Right kidney (tissue), 9 donors: ENCODE data around the gene NAGA.
"Not testable (repeated sequence)": the region's sequence is repeated elsewhere in the genome, so short reads cannot be mapped to it uniquely, and the experiment has no call there.

Experiments
- DNase-seq: peaks from one replicate; pipeline ENCODE4 v3.0.0-alpha.2; 2016
- long read RNA-seq, 8 donors: transcript quantifications; one replicate each; lab custom pipeline, GENCODE V29; 2026

NAGA gene
- long read RNA-seq, donor 1, partial matches to known transcripts, result 0 of 9 reads
- long read RNA-seq, donor 1, other reads (novel, unspliced or antisense), result 0 of 9 reads
- long read RNA-seq, donor 2, partial matches to known transcripts, result 0 of 4 reads
- long read RNA-seq, donor 2, other reads (novel, unspliced or antisense), result 0 of 4 reads
- long read RNA-seq, donor 3, partial matches to known transcripts, result 0 of 3 reads
- long read RNA-seq, donor 3, other reads (novel, unspliced or antisense), result 0 of 3 reads
- long read RNA-seq, donor 4, partial matches to known transcripts, result 0 of 10 reads
- long read RNA-seq, donor 4, other reads (novel, unspliced or antisense), result 0 of 10 reads
- long read RNA-seq, donor 5, transcript NAGA-201 (9 exons, 3,694 nt), result major isoform, 6 of 9 reads
- long read RNA-seq, donor 5, partial matches to known transcripts, result 0 of 9 reads
- long read RNA-seq, donor 5, other reads (novel, unspliced or antisense), result 0 of 9 reads
- long read RNA-seq, donor 6, partial matches to known transcripts, result 9 of 17 reads
- long read RNA-seq, donor 6, other reads (novel, unspliced or antisense), result 0 of 17 reads
- long read RNA-seq, donor 7, partial matches to known transcripts, result 150 of 755 reads
- long read RNA-seq, donor 7, other reads (novel, unspliced or antisense), result 597 of 755 reads
- long read RNA-seq, donor 8, transcript NAGA-201 (9 exons, 3,694 nt), result major isoform, 12 of 16 reads
- long read RNA-seq, donor 8, partial matches to known transcripts, result 0 of 16 reads
- long read RNA-seq, donor 8, other reads (novel, unspliced or antisense), result 0 of 16 reads

GRCh38 chr22:42070517-42071422, at the start of gene NAGA:
Gene NAGA (minus strand): TSS chr22:42070812. CDS start chr22:42070297, 515 bp downstream.
- peak; percentile 94 for DNase-seq

DNA sequence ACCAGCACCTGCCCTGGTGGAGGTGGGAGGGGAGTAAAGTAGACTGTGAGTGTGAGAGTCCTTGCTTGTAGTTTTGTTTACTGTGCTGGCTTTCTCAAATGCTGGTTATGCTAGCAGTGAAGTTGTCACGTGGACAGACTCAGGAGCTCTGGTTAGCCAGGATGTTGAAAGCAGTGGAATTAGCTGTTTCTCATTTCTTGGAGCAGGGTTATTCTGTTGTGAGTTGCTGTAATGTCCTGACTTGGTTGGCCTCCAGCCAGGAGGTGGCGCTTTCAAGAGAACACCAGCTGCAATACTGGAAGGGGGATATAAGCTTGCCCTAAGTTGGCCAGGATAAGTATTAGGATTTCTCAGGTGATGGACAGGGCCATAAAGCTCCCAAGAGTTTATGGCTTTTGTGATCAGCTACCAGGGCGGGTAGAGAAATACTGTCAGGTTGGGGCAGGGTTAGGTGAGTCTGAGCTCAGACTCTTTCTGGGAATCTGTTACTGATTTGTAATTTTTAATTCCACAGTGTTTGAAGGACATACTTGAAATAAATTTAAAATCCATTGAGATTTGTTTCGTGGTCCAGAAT, 46.3 kb upstream of the NAGA start:
- no peak for DNase-seq

DNA sequence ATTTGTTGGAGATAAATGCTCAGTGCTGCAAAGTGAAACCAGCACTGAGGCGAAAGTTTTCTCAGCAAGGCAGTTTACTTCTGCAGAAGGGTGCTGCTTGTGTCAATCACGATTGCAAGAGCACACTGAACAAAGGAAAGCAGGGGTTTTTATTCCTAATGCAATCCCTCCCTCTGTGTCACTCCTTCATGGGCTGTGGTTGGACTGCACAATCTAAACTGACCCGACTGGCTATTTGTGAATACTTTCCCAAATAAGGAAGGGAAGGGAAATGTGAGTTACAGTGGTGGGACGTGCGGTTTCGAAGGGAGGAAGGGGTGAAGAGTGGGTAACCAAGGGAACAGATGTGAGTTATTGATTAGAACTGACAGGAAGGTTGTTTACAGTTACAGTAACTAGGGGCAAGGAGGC, 44.8 kb upstream of the NAGA start:
- not testable (repeated sequence) for DNase-seq

DNA sequence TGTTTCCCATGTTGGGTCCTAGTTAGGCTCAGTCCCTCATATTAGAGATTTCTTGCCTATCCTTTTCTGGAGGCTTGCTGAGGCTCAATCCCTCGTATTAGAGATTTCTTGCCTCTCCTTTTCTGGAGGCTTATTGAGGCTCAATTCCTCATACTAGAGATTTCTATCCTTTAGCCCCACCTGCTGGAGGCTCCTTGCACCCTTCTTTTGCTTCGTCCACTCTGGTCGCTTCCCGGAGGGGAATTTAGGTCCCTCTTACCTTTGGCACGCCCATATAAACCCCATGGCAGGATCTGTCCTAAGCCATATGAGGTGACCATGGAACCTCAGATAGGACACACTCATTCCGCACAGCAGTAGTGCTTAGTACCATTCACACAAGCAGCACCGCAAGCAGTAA, 44.1 kb upstream of the NAGA start:
- DNase-seq, result no peak

GRCh38 chr22:42112793-42113192, 42.2 kb upstream of the NAGA start:
- not testable (repeated sequence) for DNase-seq

- DNase-seq, result no peak
Observed at GRCh38 chr22:42111798-42112197, 41.2 kb upstream of the NAGA start.

DNA sequence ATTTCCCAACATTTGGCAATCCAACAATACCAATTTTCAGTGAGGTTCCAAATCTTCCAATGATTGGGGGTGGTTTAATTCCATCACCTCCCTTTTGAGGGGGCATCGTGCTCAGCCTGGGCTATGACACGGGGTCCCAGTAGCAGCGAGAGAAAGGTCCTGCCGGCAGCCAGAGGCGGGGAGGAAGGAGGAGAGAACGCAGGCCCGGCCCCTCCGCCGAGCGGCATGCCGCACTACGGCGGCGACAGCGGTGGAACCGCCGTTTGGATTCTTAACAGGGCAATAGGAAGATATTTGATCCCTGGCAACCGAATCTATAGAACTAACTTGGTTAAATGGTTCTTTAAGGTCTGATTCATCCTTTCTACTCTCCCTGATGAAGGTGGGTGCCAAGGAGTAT, 38.2 kb upstream of the NAGA start:
- no peak for DNase-seq

GRCh38 chr22:42104332-42104860, 33.8 kb upstream of the NAGA start:
- DNase-seq, result not testable (repeated sequence)

DNA sequence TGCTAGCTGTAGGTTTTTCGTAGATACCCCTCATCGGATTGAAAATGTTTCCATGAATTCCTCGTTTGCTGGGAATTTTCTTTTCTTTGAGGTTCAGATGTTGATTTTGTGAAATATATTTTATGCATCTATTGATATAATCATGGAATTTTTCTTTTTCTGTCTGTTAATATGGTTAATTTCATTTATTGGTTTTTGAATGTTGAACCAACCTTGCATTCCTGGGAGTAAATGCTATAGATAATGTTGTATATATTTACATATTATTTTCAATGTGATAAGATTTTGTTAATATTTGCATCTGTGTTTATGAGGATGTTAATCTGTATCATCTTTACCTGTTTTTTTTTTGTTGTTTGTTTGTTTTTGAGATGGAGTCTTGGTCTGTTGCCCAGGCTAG, 30.6 kb upstream of the NAGA start:
- DNase-seq, result no peak

GRCh38 chr22:42091455-42091782, 20.8 kb upstream of the NAGA start:
- no peak for DNase-seq

- peak; percentile 97 for DNase-seq
Observed at GRCh38 chr22:42090596-42091454, 20.2 kb upstream of the NAGA start, which contains the start of gene NDUFA6. Gene NDUFA6 (minus strand): TSS chr22:42090772. CDS start chr22:42090744, 28 bp downstream.

GRCh38 chr22:42086051-42086450, 15.4 kb upstream of the NAGA start:
- no peak for DNase-seq

DNA sequence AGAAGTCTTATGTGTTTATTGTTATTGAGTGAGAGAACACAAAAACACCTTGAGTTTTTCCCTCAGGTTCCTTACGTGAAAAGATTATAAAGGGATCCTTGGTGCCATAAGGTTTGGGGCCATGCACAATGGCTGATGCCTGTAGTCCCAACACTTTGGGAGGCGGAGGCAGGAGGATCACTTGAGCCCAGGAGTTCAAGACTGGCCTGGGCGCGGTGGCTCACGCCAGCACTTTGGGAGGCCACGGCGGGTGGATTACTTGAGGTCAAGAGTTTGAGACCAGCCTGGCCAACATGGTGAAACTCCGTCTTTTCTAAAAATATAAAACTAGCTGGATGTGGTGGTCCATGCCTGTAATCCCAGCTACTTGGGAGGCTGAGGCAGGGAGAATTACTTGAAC, 14.3 kb upstream of the NAGA start:
- DNase-seq, result no peak

GRCh38 chr22:42083119-42083518, 12.5 kb upstream of the NAGA start:
- no peak for DNase-seq

GRCh38 chr22:42080287-42080686, 9.7 kb upstream of the NAGA start:
- no peak for DNase-seq

- DNase-seq, result peak; percentile 99
Observed at GRCh38 chr22:42079319-42080251, 9.0 kb upstream of the NAGA start, which contains the start of gene SMDT1. Gene SMDT1 (plus strand): TSS chr22:42079700. CDS start chr22:42079769, 69 bp downstream.

- no peak for DNase-seq
Observed at GRCh38 chr22:42078469-42079318, 8.1 kb upstream of the NAGA start.

DNA sequence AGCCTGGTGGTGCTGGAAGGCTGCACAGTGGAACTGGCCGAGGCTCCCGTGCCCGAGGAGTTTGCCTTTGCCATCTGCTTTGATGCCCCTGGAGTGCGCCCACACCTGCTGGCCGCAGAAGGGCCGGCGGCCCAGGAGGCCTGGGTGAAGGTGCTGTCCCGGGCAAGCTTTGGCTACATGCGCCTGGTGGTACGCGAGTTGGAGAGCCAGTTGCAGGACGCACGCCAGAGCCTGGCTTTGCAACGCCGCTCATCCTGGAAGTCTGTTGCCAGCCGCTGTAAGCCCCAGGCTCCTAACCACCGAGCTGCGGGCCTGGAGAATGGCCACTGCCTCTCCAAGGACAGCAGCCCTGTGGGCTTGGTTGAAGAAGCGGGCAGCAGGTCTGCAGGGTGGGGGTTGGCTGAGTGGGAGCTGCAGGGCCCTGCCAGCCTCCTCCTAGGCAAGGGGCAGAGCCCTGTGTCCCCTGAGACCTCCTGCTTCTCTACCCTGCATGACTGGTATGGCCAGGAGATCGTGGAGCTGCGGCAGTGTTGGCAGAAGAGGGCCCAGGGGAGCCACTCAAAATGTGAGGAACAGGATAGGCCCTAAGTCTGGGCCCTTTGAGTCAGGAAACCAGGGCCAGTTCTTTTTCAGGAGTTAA, 7.0 kb upstream of the NAGA start:
- DNase-seq, result no peak
